Activated CD8-positive, alpha-beta memory T cell treated with anti-CD3 and anti-CD28 coated beads, Interleukin-2, amount 50 U/mL, for 1 hour (primary cell): ENCODE measurements around the gene PERCC1.
A peak's percentile ranks its signal among the peaks of the same experiment; 100 is the strongest.
"Not testable (repeated sequence)": the region's sequence is repeated elsewhere in the genome, so short reads cannot be mapped to it uniquely, and the experiment has no call there.

Source experiments
- DNase-seq: peaks from one replicate; pipeline ENCODE4 v3.0.0-alpha.2; 2020; ENCODE audit errors: extremely low read depth

Gene PERCC1

DNA sequence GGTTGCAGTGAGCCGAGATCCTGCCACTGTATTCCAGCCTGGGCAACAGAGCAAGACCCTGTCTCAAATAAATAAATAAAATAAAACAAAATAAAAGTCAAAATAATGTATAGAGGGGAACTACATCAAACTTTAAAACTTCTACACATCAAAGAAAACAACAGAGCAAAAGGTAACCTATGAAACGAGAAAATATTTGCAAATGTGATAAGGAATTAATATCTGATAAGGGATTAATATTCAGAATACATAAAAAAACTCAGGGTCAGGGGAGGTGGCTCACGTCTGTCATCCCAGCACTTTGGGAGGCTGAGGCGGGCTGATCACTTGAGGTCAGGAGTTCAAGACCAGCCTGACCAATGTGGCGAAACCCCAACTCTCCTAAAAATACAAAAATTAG lies 38.3 kb downstream of the PERCC1 start:
- not testable (repeated sequence) for DNase-seq

- no peak for DNase-seq
These were observed 38.9 kb downstream of the PERCC1 start for GRCh38 chr16:1469693-1470201.

- DNase-seq = no peak
These were observed 39.8 kb downstream of the PERCC1 start for GRCh38 chr16:1470481-1471251.

- no peak for DNase-seq
These were observed 40.8 kb downstream of the PERCC1 start for GRCh38 chr16:1471569-1472194.

DNA sequence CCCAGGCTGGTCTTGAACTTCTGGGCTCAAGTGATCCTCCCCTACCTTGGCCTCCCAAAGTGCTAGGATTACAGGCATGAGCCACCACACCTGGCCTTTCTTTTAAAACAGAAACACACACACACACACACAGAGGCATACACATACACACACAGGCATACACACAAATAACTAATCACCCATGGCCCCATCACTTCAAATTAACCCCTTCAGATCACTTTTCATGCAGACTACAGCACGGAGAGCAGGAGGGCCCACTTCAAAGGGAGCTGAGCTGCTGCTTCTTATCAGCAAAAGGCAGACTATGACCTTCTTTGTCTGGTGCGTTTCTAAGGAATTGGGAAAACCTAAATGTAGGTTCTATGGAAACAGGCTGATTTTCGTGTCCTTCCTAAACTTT lies 42.1 kb downstream of the PERCC1 start:
- no peak for DNase-seq

DNA sequence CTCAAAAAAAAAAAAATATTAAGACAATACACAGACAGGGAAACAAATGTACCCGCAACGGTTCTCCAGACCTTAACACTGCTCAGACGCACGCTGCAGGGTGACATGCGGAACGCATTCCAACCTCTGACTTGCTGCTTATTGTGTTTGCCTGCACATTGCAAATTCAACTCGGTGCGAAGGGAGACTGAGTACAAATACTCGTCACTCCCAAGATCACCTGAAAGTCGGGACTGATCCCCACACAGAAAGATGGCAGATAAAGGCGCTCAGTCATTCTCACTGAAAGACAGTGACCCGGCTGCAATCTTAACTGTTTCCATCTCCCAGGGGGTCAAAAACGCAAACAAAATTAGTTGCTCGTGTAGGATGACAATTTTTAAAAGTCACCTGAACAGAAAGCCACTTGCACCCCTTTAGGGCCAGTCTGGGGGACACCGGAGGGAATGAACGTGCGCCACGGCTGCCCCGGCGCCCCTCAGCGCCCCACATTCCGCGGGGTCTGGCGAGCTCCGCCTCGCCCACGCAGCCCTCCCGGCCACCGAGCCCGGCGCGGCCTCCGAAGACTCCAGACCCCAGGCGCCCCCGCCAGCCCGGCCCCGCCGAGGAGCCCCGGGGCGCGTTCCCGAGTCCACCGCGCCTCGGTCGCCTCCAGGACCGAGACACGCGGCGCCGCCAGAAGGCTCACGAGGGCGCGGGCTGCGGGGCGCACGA lies 43.4 kb downstream of the PERCC1 start:
- no peak for DNase-seq

DNA sequence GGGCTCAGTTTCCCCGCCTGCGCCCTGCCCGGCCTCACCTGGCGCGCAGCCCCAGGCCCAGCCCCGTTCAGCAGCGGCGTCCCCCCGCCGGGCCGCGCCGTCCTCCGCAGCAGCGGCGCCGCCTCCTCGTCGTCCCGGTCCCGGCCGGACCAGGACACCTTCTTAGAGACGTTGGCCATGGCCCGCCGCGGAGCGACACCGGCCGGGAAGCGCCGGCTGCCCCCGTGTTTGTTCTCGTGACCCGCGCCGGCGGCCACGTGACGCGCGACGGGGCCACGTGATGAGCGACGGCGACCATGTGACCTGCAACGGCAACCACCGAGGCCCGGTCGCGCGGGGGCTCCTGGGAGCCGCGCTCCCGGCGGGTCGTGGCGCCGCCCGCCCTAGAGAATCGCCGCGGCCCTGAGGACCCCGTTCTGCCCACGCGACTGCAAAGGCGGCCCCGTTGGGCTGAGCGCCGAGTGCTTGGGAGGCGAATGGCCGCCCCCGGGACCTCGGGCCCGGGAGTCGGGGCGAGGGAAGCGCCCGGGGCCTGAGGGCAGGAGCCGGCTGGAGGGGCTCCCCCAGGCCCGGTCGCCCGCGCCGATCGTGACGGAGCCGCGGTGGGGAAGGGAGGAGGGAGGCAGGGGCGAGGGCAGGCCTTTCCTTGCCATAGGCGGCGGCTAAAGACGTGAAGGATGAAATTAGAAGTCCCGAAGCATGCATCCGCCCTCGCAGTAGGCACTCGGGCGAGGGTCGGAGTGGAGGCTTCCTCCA lies 44.1 kb downstream of the PERCC1 start, which contains the start of gene CLCN7:
Gene CLCN7 (minus strand): TSS at position 233 of the 756 bp plus-strand sequence. CDS start 54 bp downstream, at position 179.
- peak; percentile 28 for DNase-seq

GRCh38 chr16:1475552-1476114 lies 44.8 kb downstream of the PERCC1 start:
- DNase-seq = no peak

DNA sequence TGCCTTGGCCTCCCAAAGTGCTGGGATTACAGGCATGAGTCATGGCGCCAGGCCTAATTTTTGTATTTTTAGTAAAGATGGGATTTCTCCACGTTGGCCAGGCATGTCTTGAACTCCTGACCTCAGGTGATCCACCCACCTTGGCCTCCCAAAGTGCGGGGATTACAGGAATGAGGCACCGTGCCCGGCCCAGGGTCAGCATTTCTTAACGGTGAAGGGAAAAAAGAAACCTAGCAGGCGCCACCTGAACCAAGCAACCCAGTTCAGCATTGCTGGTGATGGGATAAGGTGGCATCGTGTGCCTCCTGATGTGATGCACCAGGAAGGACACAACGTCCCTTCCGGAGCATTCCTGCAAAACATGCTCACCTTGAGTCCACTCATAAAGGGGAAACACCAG lies 46.2 kb downstream of the PERCC1 start:
- DNase-seq = no peak

DNA sequence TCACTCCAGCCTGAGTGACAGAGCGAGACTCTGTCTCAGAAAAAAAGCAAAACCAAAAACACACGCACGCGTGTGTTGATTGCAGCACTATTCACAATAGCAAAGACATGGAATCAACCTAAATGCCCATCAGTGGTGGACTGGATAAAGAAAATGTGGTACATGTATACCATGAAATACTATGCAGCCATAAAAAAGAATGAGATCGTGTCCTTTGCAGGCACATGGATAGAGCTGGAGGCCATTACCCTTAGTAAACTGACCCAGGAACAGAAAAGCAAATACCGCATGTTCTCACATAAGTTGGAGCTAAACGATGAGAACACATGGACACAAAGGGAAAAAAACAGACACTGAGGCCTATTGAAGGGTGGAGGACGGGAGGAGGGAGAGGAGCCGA lies 48.1 kb downstream of the PERCC1 start:
- DNase-seq = not testable (repeated sequence)

DNA sequence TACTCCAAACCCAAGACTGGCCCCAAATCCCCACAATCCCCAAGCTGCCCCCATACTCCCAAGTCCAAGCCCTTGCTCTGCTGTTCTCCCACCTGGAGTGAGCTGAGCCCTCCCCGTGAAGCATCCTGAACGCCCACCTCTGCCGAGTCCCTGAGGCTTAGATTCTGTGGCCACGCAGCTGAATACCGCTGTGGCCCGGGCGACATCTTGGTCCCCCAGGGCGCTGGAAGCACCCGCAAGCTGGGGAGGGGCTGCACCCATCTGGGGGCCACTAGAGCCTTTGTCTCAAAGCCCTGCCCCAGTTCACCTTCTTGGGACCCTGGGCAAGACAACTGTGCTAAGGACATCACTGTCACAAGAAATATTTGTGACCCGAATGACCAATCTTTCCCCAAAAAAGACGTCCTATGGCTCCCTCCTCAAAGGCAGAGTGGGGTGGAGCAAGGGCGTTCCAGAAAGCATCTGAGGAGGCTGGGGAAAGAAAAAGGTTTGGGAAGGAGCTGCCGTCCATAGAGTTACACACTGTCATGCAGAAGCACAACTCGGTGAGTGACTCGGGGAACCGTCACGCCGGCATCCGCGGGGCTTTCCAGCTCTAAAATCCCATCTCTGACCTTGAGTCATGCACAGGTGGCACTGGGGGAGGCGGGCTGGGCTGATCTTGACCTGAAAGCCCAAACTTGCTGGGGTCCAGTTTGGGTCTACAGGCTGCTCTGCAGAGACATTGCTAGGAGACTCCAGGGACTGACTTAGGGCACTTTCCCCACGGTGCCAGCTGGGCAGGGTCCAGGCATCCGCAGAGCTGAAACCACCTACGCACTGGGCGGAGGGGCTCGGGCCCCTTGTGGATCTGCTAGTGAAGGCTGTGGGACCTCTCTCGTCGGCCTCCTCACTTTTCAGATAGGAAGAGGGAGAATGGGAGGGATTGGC lies 51.3 kb downstream of the PERCC1 start:
- DNase-seq = no peak
